PFSK-1 (cell line): ENCODE results near the gene MEA1.

ENCODE experiments used
- POLR2AphosphoS5 ChIP-seq: IDR thresholded peaks from 2 replicates; pipeline ENCODE4 v1.6.1; 2012; ENCODE audit warnings: low read depth, mild to moderate bottlenecking, control low read depth, low read length, moderate library complexity
- REST ChIP-seq, 2 experiments: IDR thresholded peaks; 2 replicates each; pipeline versions ENCODE4 v1.6.1 to v1.8.0; 2011 to 2012; ENCODE audit warnings: low read depth in 2 of 2, low read length in 2 of 2, control low read depth in 1 of 2, inconsistent platforms in 1 of 2, mild to moderate bottlenecking in 1 of 2, moderate library complexity in 1 of 2; ENCODE audit not compliant: insufficient read depth in 1 of 2
- SIN3A ChIP-seq: IDR thresholded peaks from 2 replicates; pipeline ENCODE4 v1.6.1; 2012; ENCODE audit warnings: mild to moderate bottlenecking, low read length, moderate library complexity, borderline replicate concordance; ENCODE audit not compliant: insufficient read depth

- TF ChIP-seq POLR2AphosphoS5, result no peak
- TF ChIP-seq REST (IDR thresholded peaks at IDR 0.05; ENCODE audit: insufficient read depth in 1 of 2, low read depth in 2 of 2, low read length in 2 of 2), result no peak
- TF ChIP-seq SIN3A, result no peak
Observed at GRCh38 chr6:43005844-43006243, 7.9 kb downstream of the MEA1 start.
